ENCODE results near the gene CIB1. TPM values are rescaled to one million over a fixed set of nuclear protein-coding genes. Genes with fewer than 3 reads are reported as not detected.

The CIB1 gene
- total and polyA plus RNA-seq, 10 of the 15 experiments (the other 5 are each of a cell fraction or from before 2014, with no cell fraction given), result 10.8 to 155 (median 81.9) TPM

DNA sequence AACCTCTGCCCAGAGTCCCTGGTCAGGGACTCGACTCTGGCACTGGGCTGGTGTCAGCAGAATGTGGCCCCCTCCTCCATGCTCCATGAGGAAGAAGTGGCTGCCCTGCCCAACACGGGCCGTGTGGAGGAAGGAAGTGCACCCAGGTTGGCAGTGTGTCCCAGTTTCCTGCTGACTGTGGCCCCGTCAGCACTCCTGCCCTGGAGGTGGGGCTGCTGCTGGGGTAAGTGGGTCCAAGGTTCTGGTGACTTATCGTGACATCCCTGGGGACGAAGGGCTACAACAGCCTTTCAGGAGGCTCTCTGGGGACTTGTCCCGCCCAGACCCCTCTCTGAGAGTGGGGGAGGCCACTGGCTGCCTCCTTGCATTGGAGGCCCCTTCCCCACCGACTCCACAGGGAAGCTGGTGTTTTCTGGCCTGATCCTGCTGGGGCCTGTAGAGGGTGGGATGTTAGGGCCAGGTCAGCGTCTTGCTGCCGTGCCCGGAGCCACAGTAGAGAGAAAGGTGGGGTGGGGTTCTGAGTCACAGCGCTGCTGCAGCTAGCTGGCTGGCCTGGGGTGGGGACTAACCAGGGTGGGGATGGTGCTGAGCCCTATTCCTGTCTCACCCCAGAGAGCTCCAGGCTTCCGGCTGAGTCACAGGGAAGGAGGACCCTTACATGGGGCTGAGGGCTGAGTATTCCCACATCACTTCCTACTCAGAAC is 22.1 kb downstream of the CIB1 start:
- in situ Hi-C loops (cut with MboI), result no loop called here
- ChIA-PET CTCF (interaction anchor here (0.6 to 1.3 kb wide), 4 partner anchors 10 to 723 kb away, joined by 3 to 4 read pairs (median 3); partner anchors contain the start of gene UNC45A), SMC1A (ENCODE audit: uncharacterized antibody, unreplicated experiment) (interaction anchor here (1.1 kb wide), 1 partner anchor 20 kb away, joined by 3 read pairs; no protein-coding TSS in a partner anchor), POLR2A (interaction anchor here (0.5 to 1.1 kb wide), 2 partner anchors 22 to 39 kb away, joined by 3 to 5 read pairs; partner anchors contain the start of genes CIB1 and GDPGP1), RAD21 (ENCODE audit: unreplicated experiment) (interaction anchor here (0.5 kb wide), 1 partner anchor 32 kb away, joined by 3 read pairs; no protein-coding TSS in a partner anchor)
- WGBS (ENCODE audit: insufficient coverage, insufficient replicate concordance, low lambda C conversion rate, missing lambda C conversion rate), result 50% methylated on average over 13 of the region's 13 CpGs
- ATAC-seq (no peak), FAIRE-seq (no peak), DNase-seq (ENCODE audit: low read depth, low spot score) (no peak)
- H3K79me2 ChIP-seq (ENCODE audit: control insufficient read depth, insufficient read depth, low read length), result no peaks in the 10 kb centered on the region; the same call in none of the 2 replicates
- H3K9ac ChIP-seq (ENCODE audit: control insufficient read depth, insufficient read depth, low read length), result no peak overlapping the region
- BruUV-seq (replicated peaks), result no TSS peak
- H3K4me2 ChIP-seq (ENCODE audit: control insufficient read depth, insufficient read depth), result no peak overlapping the region
- H4K20me1 ChIP-seq (ENCODE audit: control insufficient read depth, insufficient read depth), result no peaks in the 10 kb centered on the region
- H2AFZ ChIP-seq (ENCODE audit: control insufficient read depth, low read depth, low read length), result no peak overlapping the region
- TF ChIP-seq HDAC6 (IDR thresholded peaks at IDR 0.05; ENCODE audit: unreplicated experiment), result no peak
- TF ChIP-seq EED (IDR thresholded peaks at IDR 0.05; ENCODE audit: low read depth), result no peak
- TF ChIP-seq RAD21 (IDR thresholded peaks at IDR 0.05; ENCODE audit: insufficient read depth, low read depth, low read length), result no peak
- TF ChIP-seq FOXK2 (IDR thresholded peaks at IDR 0.05), result no peak
- no peak for TF ChIP-seq CREB1 (IDR thresholded peaks at IDR 0.05; ENCODE audit: low read depth)
- no peak for TF ChIP-seq SUPT20H (IDR thresholded peaks at IDR 0.05; ENCODE audit: borderline replicate concordance, control insufficient read depth, low read depth, low read length)
- TF ChIP-seq MYB (IDR thresholded peaks at IDR 0.05; ENCODE audit: borderline replicate concordance, low read depth, low read length), result no peak
- no peak for TF ChIP-seq WRNIP1 (IDR thresholded peaks at IDR 0.05; ENCODE audit: borderline replicate concordance, low read depth, low read length)
- TF ChIP-seq CHD1 (IDR thresholded peaks at IDR 0.05; ENCODE audit: low read depth, low read length), result no peak
- no peak for TF ChIP-seq FOS (IDR thresholded peaks at IDR 0.05; ENCODE audit: borderline replicate concordance, extremely low read depth, insufficient read length)
- peaks cover 25% of the 10 kb centered on the region for H3K4me1 ChIP-seq (ENCODE audit: control insufficient read depth, insufficient read depth, low read length)
- no peaks in the 10 kb centered on the region for H3K9me3 ChIP-seq (replicated peaks; ENCODE audit: control insufficient read depth, insufficient read depth, low read length)
- H3K4me3 ChIP-seq, result no peak overlapping the region
- no peak overlapping the region for H3K27ac ChIP-seq (ENCODE audit: control insufficient read depth, insufficient read depth)
- no peaks in the 10 kb centered on the region; a peak in 2 of 4 replicates for H3K36me3 ChIP-seq (ENCODE audit: control insufficient read depth in 2 of 2, insufficient read depth in 2 of 2, low read length in 1 of 2)
- H3K27me3 ChIP-seq (replicated peaks in 1 of 2; ENCODE audit: control insufficient read depth in 2 of 2, insufficient read depth in 2 of 2, low read length in 1 of 2), result no peaks in the 10 kb centered on the region
- intact Hi-C loops (cut with micrococcal nuclease; ENCODE audit: unreplicated experiment), result no loop called here
